IMR-90 (cell line): ENCODE results near the gene LYRM9. TPM values are rescaled to one million over a fixed set of nuclear protein-coding genes. Genes with fewer than 3 reads are reported as not detected.

Source experiments
- ATAC-seq: fragments of 200-7000 bp; cut with Tn5 transposase; 2 replicates; pipeline ENCODE4 v1.9.1; 2020; ENCODE audit warnings: low read depth, mild to moderate bottlenecking, moderate library complexity
- BruUV-seq: library from RNA; stranded (reverse); fragments of 400-500 nt; replicated peaks from 2 replicates; lab custom pipeline; 2021; lab: Mats Ljungman, UMichigan
- CTCF ChIA-PET: fragments of 300-600 bp; formaldehyde crosslinking; extraction: SDS; loops from one replicate; lab custom pipeline; 2021; ENCODE audit warnings: antibody characterized with exemption; lab: Yijun Ruan, JAX
- POLR2A ChIA-PET: fragments of 300-600 bp; sonication (Branson Sonifier 250); formaldehyde crosslinking; loops from one replicate; lab custom pipeline; 2022; ENCODE audit warnings: antibody characterized with exemption; ENCODE audit not compliant: unreplicated experiment; lab: Charles Lee
- DNase-seq: peaks from one replicate; pipeline ENCODE4 v3.0.0; 2013
- H2AFZ ChIP-seq: replicated peaks from 2 replicates; pipeline ENCODE3; 2013; ENCODE audit warnings: low read length, mild to moderate bottlenecking; ENCODE audit not compliant: poor library complexity
- H2AK5ac ChIP-seq: 2 replicates; pipeline ENCODE4 v1.6.1; 2013; ENCODE audit warnings: low read depth, low read length, inconsistent platforms
- H2AK9ac ChIP-seq: replicated peaks from 2 replicates; pipeline ENCODE3; 2013; ENCODE audit warnings: mild to moderate bottlenecking, low read depth, low read length, moderate library complexity; ENCODE audit not compliant: poor library complexity
- H2BK120ac ChIP-seq: 2 replicates; pipeline ENCODE4 v1.6.1; 2013; ENCODE audit warnings: low read depth, low read length, inconsistent platforms
- H2BK15ac ChIP-seq: 3 replicates; pipeline ENCODE4 v1.6.1; 2013; ENCODE audit warnings: low read depth, low read length, inconsistent platforms
- H2BK20ac ChIP-seq: 2 replicates; pipeline ENCODE4 v1.6.1; 2013; ENCODE audit warnings: low read depth, mild to moderate bottlenecking, inconsistent platforms, low read length, moderate library complexity
- H2BK5ac ChIP-seq: 2 replicates; pipeline ENCODE4 v1.6.1; 2013; ENCODE audit warnings: mild to moderate bottlenecking, low read depth, low read length, inconsistent platforms; ENCODE audit not compliant: poor library complexity, severe bottlenecking
- H3K14ac ChIP-seq: replicated peaks from 2 replicates; pipeline ENCODE4 v1.6.1; 2013; ENCODE audit warnings: low read depth, low read length, inconsistent platforms
- H3K18ac ChIP-seq: 2 replicates; pipeline ENCODE4 v1.6.1; 2013; ENCODE audit warnings: low read depth, low read length, control low read depth
- H3K23ac ChIP-seq: 2 replicates; pipeline ENCODE4 v1.6.1; 2013; ENCODE audit warnings: low read depth, low read length, inconsistent platforms
- H3K27ac ChIP-seq: 2 replicates; pipeline ENCODE4 v1.5.1; 2013; ENCODE audit warnings: mild to moderate bottlenecking, control low read depth, low read length; ENCODE audit not compliant: insufficient read depth
- H3K27me3 ChIP-seq: 2 replicates; pipeline ENCODE4 v1.6.1; 2013; ENCODE audit warnings: low read length; ENCODE audit not compliant: control insufficient read depth, insufficient read depth
- H3K36me3 ChIP-seq: 2 replicates; pipeline ENCODE4 v1.6.1; 2013; ENCODE audit warnings: low read length, mixed read lengths; ENCODE audit not compliant: control insufficient read depth, insufficient read depth
- H3K4ac ChIP-seq: 2 replicates; pipeline ENCODE4 v1.6.1; 2013; ENCODE audit warnings: low read depth, low read length, inconsistent platforms
- H3K4me1 ChIP-seq: 2 replicates; pipeline ENCODE4 v1.6.1; 2013; ENCODE audit warnings: low read length, mixed read lengths; ENCODE audit not compliant: control insufficient read depth, insufficient read depth
- H3K4me2 ChIP-seq: 2 replicates; pipeline ENCODE4 v1.6.1; 2013; ENCODE audit warnings: low read depth, mild to moderate bottlenecking, control low read depth, low read length, moderate library complexity
- H3K4me3 ChIP-seq: 2 replicates; pipeline ENCODE4 v1.5.1; 2013; ENCODE audit warnings: low read depth, mild to moderate bottlenecking, control low read depth, low read length, moderate library complexity; ENCODE audit not compliant: insufficient read depth
- H3K56ac ChIP-seq: 2 replicates; pipeline ENCODE4 v1.6.1; 2013; ENCODE audit warnings: low read length, inconsistent platforms; ENCODE audit not compliant: insufficient read depth; ENCODE audit errors: extremely low read depth
- H3K79me1 ChIP-seq, 2 experiments: 2 replicates each; pipeline ENCODE4 v1.6.1; 2013; ENCODE audit warnings: low read length in 2 of 2, inconsistent platforms in 1 of 2, low read depth in 1 of 2
- H3K9ac ChIP-seq: 2 replicates; pipeline ENCODE4 v1.6.1; 2013; ENCODE audit warnings: low read depth, low read length, control low read depth
- H3K9me1 ChIP-seq: 2 replicates; pipeline ENCODE4 v1.6.1; 2013; ENCODE audit warnings: low read length, inconsistent platforms; ENCODE audit not compliant: insufficient read depth
- H3K9me3 ChIP-seq: 2 replicates; pipeline ENCODE4 v1.6.1; 2013; ENCODE audit warnings: low read length; ENCODE audit not compliant: control insufficient read depth, insufficient read depth
- H4K20me1 ChIP-seq: 2 replicates; pipeline ENCODE4 v1.6.1; 2013; ENCODE audit warnings: low read length, inconsistent platforms; ENCODE audit not compliant: insufficient read depth
- H4K5ac ChIP-seq: 2 replicates; pipeline ENCODE4 v1.6.1; 2013; ENCODE audit warnings: mild to moderate bottlenecking, low read depth, low read length, control low read depth
- H4K8ac ChIP-seq, 2 experiments: 2 replicates each; pipeline ENCODE4 v1.6.1; 2013; ENCODE audit warnings: low read depth in 2 of 2, low read length in 2 of 2, control low read depth in 1 of 2, inconsistent platforms in 1 of 2
- H4K91ac ChIP-seq: 2 replicates; pipeline ENCODE4 v1.6.1; 2013; ENCODE audit warnings: low read depth, low read length, inconsistent platforms; ENCODE audit not compliant: insufficient read depth
- CEBPB ChIP-seq: IDR thresholded peaks from 2 replicates; pipeline ENCODE4 v1.6.1; 2012; ENCODE audit warnings: low read depth, low read length, improper control_type of control experiment
- CHD1 ChIP-seq: IDR thresholded peaks from 2 replicates; pipeline ENCODE4 v1.6.1; 2012; ENCODE audit warnings: low read depth, low read length, improper control_type of control experiment
- FOS ChIP-seq: fragments of 150-350 bp; IDR thresholded peaks from 2 replicates; pipeline ENCODE4 v1.6.1; 2016; ENCODE audit warnings: low read depth, low read length
- MAFK ChIP-seq: IDR thresholded peaks from 2 replicates; pipeline ENCODE4 v1.6.1; 2012; ENCODE audit warnings: low read depth, low read length, improper control_type of control experiment
- MAZ ChIP-seq: IDR thresholded peaks from 2 replicates; pipeline ENCODE4 v1.6.1; 2012; ENCODE audit warnings: low read depth, mild to moderate bottlenecking, low read length, improper control_type of control experiment, moderate library complexity, borderline replicate concordance
- NFE2L2 ChIP-seq: fragments of 150-350 bp; IDR thresholded peaks from 2 replicates; pipeline ENCODE4 v1.6.1; 2016; ENCODE audit warnings: low read depth, mild to moderate bottlenecking, low read length
- RCOR1 ChIP-seq: IDR thresholded peaks from 2 replicates; pipeline ENCODE4 v1.6.1; 2012; ENCODE audit warnings: mild to moderate bottlenecking, low read length, improper control_type of control experiment; ENCODE audit not compliant: insufficient replicate concordance
- SMC3 ChIP-seq: fragments of 150-350 bp; IDR thresholded peaks from 2 replicates; pipeline ENCODE4 v1.6.1; 2016; ENCODE audit warnings: low read depth, mild to moderate bottlenecking, antibody characterized with exemption, low read length, moderate library complexity
- WGBS, 2 experiments: methylation state at CpG; one replicate each; pipeline versions ENCODE4 v1.1.5 to v1.1.7; 2013; ENCODE audit warnings: missing lambda C conversion rate in 2 of 2; ENCODE audit not compliant: insufficient read length in 1 of 2; ENCODE audit errors: extremely low coverage in 2 of 2; 5-methylcytosine and 5-hydroxymethylcytosine counted together
- dilution Hi-C: fragments of 300-500 bp; cut with HindIII; formaldehyde crosslinking; loops from one replicate; pipeline ENCODE4 v1.14.3; 2018; ENCODE audit warnings: low sequenced_read_pairs; ENCODE audit not compliant: unreplicated experiment
- in situ Hi-C: fragments of 300-500 bp; cut with MboI; formaldehyde crosslinking; loops from 3 replicates; pipeline ENCODE4 v1.14.3; 2019; ENCODE audit warnings: low sequenced_read_pairs, inconsistent platforms, mixed read lengths
- intact Hi-C: fragments of 100-400 bp; cut with micrococcal nuclease; formaldehyde crosslinking; loops from 2 replicates; pipeline ENCODE4 v1.10.0; 2022
- polyA plus RNA-seq, 3 experiments: library from polyadenylated mRNA; depleted of rRNA; stranded (reverse); fragments of >200 nt; gene quantifications; 2 replicates each; pipeline ENCODE4 v1.2.3, GENCODE V29; 2012; ENCODE audit warnings: low replicate concordance in 1 of 3
- total RNA-seq: library from RNA; depleted of rRNA; stranded (reverse); fragments of >200 nt; gene quantifications from 2 replicates; pipeline ENCODE4 v1.2.3, GENCODE V29; 2012
- TF ChIP-seq, protein P1 (sequence below): fragments of 150-350 bp; IDR thresholded peaks from 2 replicates; pipeline ENCODE4 v1.6.1; 2016; ENCODE audit warnings: low read depth, mild to moderate bottlenecking, low read length, moderate library complexity, borderline replicate concordance
- TF ChIP-seq, protein P2 (sequence below): conservative IDR thresholded peaks from 2 replicates; pipeline ENCODE4 v1.5.1; 2012; ENCODE audit warnings: mild to moderate bottlenecking, low read depth, low read length, improper control_type of control experiment
- TF ChIP-seq, protein P3 (sequence below): fragments of 150-350 bp; IDR thresholded peaks from 2 replicates; pipeline ENCODE4 v1.6.1; 2017; ENCODE audit warnings: mild to moderate bottlenecking, antibody characterized with exemption, low read length, low read depth

LYRM9 gene
- total and polyA plus RNA-seq, 2 of the 4 experiments (the other 2 are of a cell fraction): 3.2 to 4.8 TPM

DNA sequence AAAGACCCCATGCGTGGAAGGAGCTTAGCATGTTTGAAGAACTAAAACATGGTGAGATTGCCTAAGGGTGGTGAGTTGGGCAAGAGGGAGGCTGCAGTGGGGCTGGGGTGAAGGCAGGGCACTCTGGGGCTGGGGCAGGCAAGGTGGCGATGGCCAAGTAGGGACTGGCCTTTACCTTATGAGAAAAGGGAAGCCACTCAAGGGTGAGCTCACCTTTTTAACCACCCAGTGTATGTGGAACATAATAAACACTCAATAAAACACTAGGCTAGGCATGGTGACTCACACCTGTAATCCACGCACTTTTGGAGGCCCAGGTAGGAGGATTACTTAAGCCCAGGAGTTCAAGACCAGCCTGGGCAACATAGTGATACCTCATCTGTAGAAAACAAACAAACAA, 37.7 kb downstream of the LYRM9 start:
- intact Hi-C loops (no loop called here), dilution Hi-C loops (no loop called here), in situ Hi-C loops (no loop called here)
- Histone ChIP-seq H3K27me3 (peaks cover 23% of the 10 kb centered on the region), H3K56ac (no peak overlapping the region), H3K36me3 (no peaks in the 10 kb centered on the region), H3K9me1 (no peaks in the 10 kb centered on the region), H2BK15ac (no peak overlapping the region), H3K18ac (no peak overlapping the region), H3K9ac (no peak overlapping the region), H2AK5ac (no peak overlapping the region), H3K27ac (no peak overlapping the region), H3K4ac (no peak overlapping the region), H4K5ac (no peak overlapping the region), H2AK9ac (no peak overlapping the region), H3K23ac (no peak overlapping the region), H3K4me2 (no peak overlapping the region), H3K4me1 (no peaks in the 10 kb centered on the region), H2BK20ac (no peak overlapping the region), H4K20me1 (no peaks in the 10 kb centered on the region), H3K9me3 (no peaks in the 10 kb centered on the region), H3K79me1 (no peaks in the 10 kb centered on the region), H2BK5ac (no peak overlapping the region), H4K91ac (no peak overlapping the region), H3K14ac (no peak overlapping the region), H4K8ac (no peak overlapping the region), H2AFZ (no peak overlapping the region), H3K4me3 (no peak overlapping the region), H2BK120ac (no peak overlapping the region)
- no TSS peak for BruUV-seq
- TF ChIP-seq NFE2L2 (no peak), SMC3 (no peak), RCOR1 (no peak), CHD1 (no peak), MAFK (no peak), CEBPB (no peak), MAZ (no peak), FOS (no peak)
- TF ChIP-seq, protein P1, sequence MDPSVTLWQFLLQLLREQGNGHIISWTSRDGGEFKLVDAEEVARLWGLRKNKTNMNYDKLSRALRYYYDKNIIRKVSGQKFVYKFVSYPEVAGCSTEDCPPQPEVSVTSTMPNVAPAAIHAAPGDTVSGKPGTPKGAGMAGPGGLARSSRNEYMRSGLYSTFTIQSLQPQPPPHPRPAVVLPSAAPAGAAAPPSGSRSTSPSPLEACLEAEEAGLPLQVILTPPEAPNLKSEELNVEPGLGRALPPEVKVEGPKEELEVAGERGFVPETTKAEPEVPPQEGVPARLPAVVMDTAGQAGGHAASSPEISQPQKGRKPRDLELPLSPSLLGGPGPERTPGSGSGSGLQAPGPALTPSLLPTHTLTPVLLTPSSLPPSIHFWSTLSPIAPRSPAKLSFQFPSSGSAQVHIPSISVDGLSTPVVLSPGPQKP: no peak
- TF ChIP-seq, protein P2, sequence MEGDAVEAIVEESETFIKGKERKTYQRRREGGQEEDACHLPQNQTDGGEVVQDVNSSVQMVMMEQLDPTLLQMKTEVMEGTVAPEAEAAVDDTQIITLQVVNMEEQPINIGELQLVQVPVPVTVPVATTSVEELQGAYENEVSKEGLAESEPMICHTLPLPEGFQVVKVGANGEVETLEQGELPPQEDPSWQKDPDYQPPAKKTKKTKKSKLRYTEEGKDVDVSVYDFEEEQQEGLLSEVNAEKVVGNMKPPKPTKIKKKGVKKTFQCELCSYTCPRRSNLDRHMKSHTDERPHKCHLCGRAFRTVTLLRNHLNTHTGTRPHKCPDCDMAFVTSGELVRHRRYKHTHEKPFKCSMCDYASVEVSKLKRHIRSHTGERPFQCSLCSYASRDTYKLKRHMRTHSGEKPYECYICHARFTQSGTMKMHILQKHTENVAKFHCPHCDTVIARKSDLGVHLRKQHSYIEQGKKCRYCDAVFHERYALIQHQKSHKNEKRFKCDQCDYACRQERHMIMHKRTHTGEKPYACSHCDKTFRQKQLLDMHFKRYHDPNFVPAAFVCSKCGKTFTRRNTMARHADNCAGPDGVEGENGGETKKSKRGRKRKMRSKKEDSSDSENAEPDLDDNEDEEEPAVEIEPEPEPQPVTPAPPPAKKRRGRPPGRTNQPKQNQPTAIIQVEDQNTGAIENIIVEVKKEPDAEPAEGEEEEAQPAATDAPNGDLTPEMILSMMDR: no peak
- TF ChIP-seq, protein P3, sequence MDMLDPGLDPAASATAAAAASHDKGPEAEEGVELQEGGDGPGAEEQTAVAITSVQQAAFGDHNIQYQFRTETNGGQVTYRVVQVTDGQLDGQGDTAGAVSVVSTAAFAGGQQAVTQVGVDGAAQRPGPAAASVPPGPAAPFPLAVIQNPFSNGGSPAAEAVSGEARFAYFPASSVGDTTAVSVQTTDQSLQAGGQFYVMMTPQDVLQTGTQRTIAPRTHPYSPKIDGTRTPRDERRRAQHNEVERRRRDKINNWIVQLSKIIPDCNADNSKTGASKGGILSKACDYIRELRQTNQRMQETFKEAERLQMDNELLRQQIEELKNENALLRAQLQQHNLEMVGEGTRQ: no peak
- ATAC-seq (no peak), DNase-seq (no peak)
- ChIA-PET POLR2A (no interaction called here), CTCF (no interaction called here)
- WGBS, 2 experiments: 71% methylated on average over 1 of the region's 3 CpGs; no CpG with 5 or more reads in 1 of the 2 experiments
